Measurements from ENCODE around the gene FBXW5.

The FBXW5 gene

DNA sequence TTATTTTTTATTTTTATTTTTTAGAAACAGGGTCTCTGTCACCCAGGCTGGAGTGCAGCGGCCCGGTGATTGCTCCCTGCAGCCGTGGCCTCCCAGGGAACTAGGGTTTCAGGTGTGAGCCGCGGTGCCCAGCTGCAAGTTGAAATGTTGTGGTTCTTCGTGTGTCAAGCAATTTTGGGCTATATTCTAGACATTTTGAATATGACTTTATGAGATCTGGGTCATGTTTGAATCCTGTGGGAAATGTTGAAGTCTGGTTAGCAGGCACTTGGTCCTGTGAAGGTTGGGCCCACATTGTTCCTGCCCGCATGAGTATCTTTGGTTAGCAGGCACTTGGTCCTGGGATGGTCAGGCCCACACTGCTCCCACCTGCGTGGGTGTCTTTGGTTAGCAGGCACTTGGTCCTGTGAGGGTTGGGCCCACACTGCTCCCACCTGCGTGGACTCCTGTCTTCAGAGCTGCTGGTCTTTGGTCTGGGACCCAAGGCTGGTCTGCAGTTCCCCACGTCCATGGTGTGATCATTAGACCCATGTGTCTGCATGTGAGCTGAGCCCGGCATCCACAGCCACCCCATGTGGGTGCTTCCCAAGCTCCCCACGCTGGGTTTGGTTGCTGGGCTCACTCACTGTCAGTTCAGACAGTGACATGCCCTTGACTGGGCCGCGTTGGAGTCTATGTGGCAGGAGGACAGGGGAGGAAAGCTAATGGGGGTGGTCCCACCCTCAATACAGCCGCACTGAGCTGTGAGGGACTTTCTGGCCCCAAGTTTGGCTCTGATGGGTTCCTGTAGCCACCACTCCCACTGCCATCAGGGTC, 7.1 kb downstream of the FBXW5 start:
- DNase-seq (ENCODE audit: low read depth), result no peak
- no peak for TF ChIP-seq CTCF (IDR thresholded peaks at IDR 0.05; ENCODE audit: insufficient read depth, low read depth, low read length, missing control alignments)

DNA sequence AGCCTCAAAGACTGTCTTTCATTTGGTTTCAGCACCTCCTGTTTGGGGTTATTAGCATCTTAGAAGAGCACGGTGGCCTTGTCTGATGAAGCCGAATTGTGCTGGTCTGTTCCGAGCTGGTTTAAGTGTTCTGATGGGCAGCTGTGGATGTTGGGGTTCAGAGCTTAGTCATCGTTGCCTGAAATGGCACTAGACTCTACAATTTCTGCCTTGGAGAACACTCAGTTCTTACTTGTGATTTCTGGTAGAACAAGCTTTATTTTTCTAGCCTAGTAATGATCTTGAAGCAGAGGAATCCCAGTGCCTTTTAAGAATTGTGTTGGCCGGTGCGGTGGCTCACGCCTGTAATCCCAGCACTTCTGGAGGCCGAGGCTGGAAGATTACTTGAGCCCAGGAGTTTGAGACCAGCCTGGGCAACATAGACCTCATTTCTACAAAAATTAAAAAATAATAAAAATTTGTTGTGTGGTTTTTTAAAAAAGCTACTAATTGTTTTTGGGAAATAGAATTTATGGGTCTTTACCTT, 7.8 kb downstream of the FBXW5 start:
- TF ChIP-seq CTCF (IDR thresholded peaks at IDR 0.05; ENCODE audit: insufficient read depth, low read depth, low read length, missing control alignments), result no peak
- H3K4me3 ChIP-seq (ENCODE audit: low read depth, low read length), result no peak overlapping the region
- no peak for DNase-seq (ENCODE audit: low read depth)

More for the DNA sequence above, 7.1 kb downstream of the FBXW5 start:
- no peak overlapping the region for H3K4me3 ChIP-seq (ENCODE audit: low read depth, low read length)

- no peak overlapping the region for H3K4me3 ChIP-seq (ENCODE audit: low read depth, low read length)
- TF ChIP-seq CTCF (IDR thresholded peaks at IDR 0.05; ENCODE audit: insufficient read depth, low read depth, low read length, missing control alignments), result no peak
- no peak for DNase-seq (ENCODE audit: low read depth)
These were observed 8.9 kb downstream of the FBXW5 start for GRCh38 chr9:136935651-136936050.

- no peak for TF ChIP-seq CTCF (IDR thresholded peaks at IDR 0.05; ENCODE audit: insufficient read depth, low read depth, low read length, missing control alignments)
- no peak for DNase-seq (ENCODE audit: low read depth)
These were observed 10.3 kb downstream of the FBXW5 start for GRCh38 chr9:136934277-136934676.

DNA sequence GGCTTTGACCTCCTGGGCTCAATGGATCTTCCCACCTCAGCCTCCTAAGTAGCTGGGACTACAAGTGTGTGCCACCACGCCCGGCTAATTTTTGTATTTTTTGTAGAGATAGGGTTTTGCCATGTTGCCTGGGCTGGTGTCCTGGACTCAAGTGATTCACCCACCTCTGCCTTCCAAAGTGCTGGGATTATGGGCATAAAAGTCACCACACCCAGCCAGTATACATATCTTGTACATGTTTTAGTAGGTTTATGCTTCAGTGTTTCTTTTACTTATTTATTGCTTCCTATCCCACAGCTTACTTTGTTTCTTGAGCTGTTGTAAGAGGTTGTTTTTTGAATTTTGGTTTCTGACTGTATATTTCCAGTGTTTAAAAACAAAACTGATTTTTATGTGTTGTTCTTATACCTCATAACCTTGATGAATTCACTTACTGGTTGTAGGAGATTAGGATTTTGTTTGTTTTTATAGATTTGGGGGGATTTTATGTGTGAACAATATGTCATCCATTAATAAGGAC, 12.9 kb downstream of the FBXW5 start:
- no peak for DNase-seq (ENCODE audit: low read depth)
- H3K4me3 ChIP-seq (ENCODE audit: low read depth, low read length), result no peak overlapping the region
- no peak for TF ChIP-seq CTCF (IDR thresholded peaks at IDR 0.05; ENCODE audit: insufficient read depth, low read depth, low read length, missing control alignments)

More at GRCh38 chr9:136934277-136934676, 10.3 kb downstream of the FBXW5 start:
- no peak overlapping the region for H3K4me3 ChIP-seq (ENCODE audit: low read depth, low read length)

DNA sequence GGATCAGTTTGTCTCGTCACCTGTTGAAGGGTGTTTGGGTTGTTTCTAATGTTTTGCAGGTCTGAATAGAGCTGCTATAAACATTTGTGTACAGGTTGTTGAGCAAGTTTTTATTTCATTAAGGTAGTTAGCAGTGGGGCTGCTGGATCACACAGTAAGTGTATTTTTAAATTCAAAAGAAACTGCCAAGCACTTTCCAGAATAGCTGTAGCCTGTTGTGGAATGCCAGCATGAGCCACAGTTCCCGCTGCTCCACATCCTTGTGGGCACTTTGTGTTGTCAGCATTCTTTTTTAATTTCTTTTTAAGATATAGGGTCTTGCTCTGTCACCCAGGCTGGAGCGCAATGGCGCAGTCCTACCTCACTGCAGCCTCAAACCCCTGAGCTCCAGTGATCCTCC, 14.5 kb downstream of the FBXW5 start:
- no peak for TF ChIP-seq CTCF (IDR thresholded peaks at IDR 0.05; ENCODE audit: insufficient read depth, low read depth, low read length, missing control alignments)
- H3K4me3 ChIP-seq (ENCODE audit: low read depth, low read length), result no peak overlapping the region
- DNase-seq (ENCODE audit: low read depth), result no peak

All from GM12865 (cell line).